HG03066 (cell line): Measurements from ENCODE around the gene IER5.
"Not testable (repeated sequence)": the region's sequence is repeated elsewhere in the genome, so short reads cannot be mapped to it uniquely, and the experiment has no call there.

Source experiments
- ATAC-seq: cut with Tn5 transposase; IDR thresholded peaks from one replicate; pipeline ENCODE4 v1.9.1; 2021; ENCODE audit warnings: low read depth; ENCODE audit not compliant: unreplicated experiment

Gene IER5

GRCh38 chr1:181088079-181089016 lies at the start of gene IER5:
Gene IER5 (plus strand): TSS chr1:181088700. CDS start chr1:181088903, 203 bp downstream.
- ATAC-seq: peak; percentile 64

DNA sequence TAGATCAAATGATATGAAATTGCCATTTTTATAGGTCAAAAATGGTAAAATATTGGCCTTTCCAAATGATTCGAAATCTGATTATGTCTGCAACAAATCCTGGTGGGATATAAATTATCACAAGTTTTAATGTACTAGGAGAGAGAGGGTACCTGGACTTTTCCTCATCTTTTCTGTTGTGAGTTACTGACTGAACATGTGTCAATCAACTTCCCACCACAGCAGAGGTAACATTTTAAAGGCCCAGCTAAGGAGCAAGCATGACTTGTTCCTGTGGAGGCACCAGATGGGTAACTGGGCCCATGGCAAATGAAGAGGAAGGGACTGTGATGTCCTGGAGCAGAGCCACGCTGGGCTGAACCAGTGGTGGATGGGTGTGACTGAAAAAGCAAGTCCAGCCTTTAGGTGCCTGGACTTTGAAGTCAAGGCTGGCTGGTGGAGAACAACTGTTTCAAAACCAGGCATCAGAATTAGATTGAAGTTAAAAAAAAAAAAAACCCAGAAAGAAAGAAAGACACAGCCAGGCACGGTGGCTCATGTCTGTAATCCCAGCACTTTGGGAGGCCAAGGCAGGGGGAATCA lies 48.1 kb upstream of the IER5 start:
- ATAC-seq: no peak

GRCh38 chr1:181043025-181043888 lies 45.2 kb upstream of the IER5 start:
- no peak for ATAC-seq

DNA sequence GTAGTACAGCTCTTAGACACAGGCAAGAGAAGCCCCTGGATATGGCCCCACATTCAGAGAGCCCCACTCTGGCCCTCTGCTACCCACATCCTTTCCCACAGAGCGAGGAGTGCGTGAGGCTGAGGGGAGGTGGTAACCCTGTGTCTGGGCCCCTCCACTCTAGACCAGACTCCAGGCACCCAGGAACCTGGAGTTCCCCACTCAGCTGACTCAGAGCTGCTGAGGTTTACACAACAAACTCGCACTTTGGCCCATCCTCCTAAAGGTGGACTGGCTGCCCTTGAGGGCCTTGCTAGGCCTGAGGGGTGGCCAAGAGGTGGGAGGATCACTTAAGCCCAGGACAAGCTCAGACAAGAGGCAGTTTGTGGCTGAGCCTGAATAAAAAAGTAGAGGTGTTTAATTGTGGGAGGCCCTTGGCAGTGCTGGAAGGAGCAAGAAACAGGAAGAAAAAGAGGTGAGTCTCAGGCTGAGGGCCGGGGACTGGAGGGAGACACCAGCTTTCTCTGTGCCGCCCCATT lies 44.0 kb upstream of the IER5 start:
- ATAC-seq: peak; percentile 73

DNA sequence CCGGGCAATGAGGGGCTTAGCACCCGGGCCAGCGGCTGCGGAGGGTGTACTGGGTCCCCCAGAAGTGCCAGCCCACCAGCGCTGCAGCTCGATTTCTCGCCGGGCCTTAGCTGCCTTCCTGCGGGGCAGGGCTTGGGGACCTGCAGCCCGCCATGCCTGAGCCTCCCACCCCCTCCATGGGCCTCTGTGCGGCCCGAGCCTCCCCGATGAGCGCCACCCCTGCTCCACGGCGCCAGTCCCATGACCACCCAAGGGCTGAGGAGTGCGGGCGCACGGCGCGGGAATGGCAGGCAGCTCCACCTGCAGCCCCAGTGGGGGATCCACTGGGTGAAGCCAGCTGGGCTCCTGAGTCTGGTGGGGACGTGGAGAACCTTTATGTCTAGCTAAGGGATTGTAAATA lies 42.6 kb upstream of the IER5 start:
- not testable (repeated sequence) for ATAC-seq

DNA sequence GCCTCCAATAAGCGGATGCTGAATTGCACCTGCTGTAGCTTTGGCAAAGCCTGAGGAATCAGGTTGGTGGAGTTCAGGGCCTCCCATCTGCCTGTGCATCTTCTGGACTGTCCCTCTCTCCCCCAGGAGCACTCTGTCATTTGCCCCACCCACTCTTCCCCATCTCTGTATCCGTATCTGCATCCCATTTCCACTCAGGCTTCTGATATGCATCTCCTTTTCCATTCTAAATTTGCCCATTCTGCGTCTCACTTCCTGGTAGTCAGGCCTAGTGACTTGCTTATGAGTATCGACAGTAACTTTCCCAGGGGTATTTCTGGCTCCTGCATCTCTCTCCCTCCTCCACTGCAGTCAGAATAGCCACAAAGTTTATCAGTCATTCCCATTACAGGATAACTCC lies 39.1 kb upstream of the IER5 start:
- no peak for ATAC-seq

DNA sequence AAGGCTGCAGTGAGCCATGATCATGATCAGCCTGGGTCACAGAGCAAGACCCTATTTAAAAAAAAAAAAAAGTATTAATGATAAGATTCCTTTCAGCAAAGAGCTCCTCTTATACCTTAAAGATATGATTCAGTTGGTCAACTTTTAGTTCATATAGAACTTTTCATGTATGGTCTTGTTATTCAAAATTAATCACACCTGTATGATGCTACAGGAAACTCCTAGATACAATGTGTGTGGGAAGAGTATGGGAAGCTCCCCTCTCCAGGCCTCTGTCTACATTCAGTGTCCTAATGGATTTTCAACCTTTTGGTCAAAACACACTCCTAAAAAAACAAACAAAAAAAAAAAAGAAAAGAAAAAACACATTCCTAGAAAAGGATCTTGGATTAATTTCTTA lies 37.6 kb upstream of the IER5 start:
- no peak for ATAC-seq

DNA sequence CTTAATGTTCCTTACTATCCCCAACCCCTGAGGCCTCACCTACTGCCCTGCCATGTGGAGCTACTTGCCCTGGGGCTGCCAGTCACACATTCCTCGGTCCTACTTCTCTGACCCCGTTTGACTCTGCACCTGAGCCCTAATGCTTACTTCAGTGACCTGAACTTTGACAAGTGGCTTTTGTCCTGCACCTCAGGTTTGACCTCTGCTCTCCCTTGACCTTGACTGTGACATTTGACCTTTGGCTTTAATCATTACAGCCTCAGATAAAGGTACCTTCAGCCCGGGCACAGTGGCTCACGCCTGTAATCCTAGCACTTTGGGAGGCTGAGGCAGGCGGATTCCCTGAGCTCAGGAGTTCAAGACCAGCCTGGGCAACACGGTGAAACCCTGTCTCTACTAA lies 31.9 kb upstream of the IER5 start:
- ATAC-seq: no peak

- no peak for ATAC-seq
These were observed 31.4 kb upstream of the IER5 start for GRCh38 chr1:181057079-181057478.

DNA sequence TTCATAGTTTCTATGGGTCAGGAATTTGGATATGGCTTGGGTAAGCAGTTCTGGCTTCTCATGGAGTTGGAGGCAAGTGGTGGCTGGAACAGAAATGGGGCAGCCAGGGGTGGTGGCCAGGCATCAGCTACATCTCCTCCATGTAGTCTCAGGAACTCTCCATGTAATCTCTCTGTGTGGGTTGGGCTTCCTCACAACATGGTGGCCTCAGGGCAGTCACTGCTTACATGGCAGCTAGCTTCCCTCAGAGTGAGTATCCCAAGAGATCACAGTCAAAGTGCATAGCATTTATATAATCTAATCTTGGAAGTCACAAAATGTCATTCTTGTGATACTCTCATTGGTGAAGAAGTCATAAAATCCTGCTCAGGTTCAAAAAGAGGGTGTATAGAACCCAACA lies 29.1 kb upstream of the IER5 start:
- no peak for ATAC-seq

DNA sequence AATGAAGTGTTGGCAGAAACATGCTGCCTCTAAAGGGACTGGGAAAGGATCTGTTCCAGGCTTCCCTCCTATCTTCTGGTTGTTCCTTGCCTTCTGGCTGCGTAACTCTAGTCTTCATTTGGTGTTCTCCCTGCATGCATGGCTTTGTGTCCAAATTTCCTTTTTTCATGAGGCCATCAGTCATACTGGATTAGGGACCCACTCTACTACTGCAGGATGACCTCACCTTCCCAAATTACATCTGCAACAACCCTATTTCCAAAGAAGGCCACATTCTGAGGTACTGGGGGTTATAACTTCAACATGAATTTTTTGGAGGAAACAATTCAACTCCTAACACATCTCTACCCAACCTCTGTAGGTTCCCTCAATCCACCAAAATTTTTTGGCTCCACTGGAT lies 28.4 kb upstream of the IER5 start:
- no peak for ATAC-seq

- not testable (repeated sequence) for ATAC-seq
These were observed 27.6 kb upstream of the IER5 start for GRCh38 chr1:181060947-181061346.

DNA sequence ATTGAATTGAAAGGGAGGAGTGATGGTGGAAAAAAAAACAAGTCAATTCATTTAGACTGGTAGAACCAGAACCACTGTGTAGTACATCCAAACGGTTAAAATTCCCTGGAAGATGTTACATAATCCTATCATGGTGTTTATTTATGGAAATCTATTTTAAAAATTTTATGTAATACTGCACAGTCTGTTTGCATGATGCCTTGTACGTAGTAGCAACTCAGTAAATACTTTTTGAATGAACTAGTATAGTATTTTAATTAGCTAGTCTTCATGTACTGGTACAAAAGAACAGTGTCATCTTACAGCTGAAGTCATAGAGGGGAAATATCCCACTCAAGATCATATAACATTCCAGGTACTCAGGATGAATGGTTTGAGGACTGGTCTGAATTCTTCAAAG lies 27.0 kb upstream of the IER5 start:
- ATAC-seq: no peak

- peak; percentile 77 for ATAC-seq
These were observed 26.3 kb upstream of the IER5 start for GRCh38 chr1:181061891-181062835.

DNA sequence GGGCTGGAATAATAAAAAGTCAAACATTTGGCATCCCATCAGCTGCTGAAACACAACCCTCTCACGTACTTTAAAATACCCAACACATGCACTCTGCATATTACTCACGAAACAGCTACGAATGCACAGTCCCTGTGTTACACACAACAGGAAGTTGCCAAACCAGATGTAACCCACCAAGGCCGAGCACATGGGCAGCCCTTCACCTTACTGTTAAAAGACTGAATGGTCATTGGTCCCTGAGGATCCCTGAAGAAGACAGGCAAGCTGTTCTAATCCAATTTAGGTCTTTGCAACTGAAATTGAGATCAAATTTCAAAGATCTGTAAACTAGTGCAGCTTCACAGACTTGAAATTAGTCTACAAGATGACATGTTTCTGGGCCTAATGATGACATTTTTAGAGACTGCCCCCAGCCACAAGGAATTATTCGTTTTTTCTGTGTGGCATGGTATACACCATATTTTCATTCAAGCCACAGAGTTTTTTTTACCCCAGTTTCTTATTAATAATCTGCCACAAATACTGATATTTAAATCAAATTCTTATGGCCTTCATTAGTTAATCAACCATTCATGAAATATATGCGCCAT lies 25.6 kb upstream of the IER5 start:
- peak; percentile 67 for ATAC-seq

- no peak for ATAC-seq
These were observed 24.4 kb upstream of the IER5 start for GRCh38 chr1:181064011-181064623.

DNA sequence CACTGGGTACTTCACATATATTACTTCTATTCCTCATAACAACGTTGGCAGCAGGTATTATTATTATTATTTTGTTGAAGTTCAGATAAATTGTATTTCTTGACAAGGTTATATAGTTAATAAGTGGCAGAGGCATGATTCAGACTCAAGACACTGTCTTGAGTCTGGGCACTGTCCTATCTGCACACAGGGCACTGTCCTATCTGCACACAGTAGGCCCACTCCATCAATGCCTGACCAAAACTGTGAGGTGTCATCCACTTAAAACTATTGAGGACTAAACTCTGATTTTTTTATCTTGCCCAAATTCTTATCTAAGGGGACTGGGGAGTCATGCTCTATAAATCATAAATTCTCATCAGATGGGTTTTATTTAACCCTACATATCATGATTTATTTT lies 23.8 kb upstream of the IER5 start:
- no peak for ATAC-seq

DNA sequence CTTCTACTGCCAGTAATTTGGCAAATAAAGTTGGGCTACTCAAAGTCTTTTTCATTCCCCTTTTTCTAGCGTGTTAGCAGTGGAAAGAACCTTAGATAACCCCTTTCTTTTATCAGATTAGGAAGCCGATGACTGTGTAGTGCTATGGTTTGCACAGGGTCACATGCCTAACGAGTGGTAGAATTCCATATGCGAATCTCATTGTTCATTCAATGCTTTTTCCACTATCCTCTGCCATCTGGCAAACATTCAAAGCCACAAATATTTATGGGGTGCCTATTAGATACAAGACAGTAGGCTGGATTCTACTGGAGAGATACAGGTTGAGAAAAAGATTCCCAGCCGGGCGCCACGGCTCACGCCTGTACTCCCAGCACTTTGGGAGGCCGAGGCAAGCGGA lies 14.9 kb upstream of the IER5 start:
- ATAC-seq: no peak

GRCh38 chr1:181075766-181076350 lies 12.6 kb upstream of the IER5 start:
- ATAC-seq: no peak
